ENCODE data around the gene MMP12.

The MMP12 gene

DNA sequence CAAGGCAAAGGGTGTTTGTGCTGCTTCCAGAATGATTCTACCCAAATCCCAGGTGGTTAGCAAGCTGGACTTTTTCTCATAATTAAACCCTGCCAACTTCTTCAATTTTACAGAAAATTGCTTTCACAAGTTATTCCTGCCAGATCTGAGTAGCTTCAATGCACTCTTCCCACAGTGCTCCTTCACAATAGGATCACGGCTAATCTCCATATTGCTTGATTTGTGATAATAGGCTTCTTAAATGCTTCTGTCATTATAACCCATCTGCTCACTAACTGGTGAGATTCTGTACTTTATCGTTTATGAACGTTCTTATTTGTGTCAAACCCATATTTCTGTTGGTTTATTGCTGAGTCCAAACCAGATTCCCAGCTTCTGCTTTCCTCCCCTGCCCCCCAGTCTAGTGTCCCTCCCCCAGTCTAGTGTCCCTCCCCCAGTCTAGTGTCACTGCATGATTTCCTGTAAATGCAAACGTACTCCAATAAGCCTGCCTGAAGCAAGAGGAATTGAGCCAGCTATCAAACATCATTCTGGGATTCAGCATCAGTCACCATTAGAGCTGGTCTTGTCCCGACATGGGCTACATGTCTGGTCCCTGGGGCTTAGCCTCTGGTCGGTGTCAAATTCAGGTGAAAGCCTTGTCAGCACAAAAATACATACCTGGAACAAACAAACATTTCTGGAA, 45.3 kb downstream of the MMP12 start:
- DNase-seq (ENCODE audit: insufficient read length, low spot score): no peak
- TF ChIP-seq SPI1 (IDR thresholded peaks at IDR 0.05; ENCODE audit: low read depth, low read length): no peak
- TF ChIP-seq POLR2A (IDR thresholded peaks at IDR 0.05; ENCODE audit: low read depth, low read length): no peak
- no peak for TF ChIP-seq POLR2AphosphoS5 (IDR thresholded peaks at IDR 0.05; ENCODE audit: low read depth, low read length)
- no peak for FAIRE-seq

DNA sequence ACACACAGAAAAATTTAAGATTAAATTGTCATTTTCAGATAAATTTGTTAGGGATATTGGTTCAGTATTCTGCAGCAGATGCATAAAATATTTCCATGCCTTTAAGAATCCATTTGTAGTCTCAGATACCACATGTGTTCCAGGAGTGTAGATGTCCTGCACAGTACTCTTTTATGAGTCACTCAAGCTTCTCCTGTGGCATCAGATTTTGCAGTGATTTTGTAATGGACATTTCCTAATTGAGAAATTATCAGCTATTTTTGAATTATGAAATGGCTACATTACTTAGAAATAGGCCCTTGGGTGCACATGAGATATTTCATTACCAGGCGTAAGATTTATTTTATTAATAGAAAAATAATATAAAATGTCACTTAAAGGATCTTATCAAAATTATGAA, 50.2 kb downstream of the MMP12 start:
- FAIRE-seq (no peak), DNase-seq (ENCODE audit: insufficient read length, low spot score) (no peak)
- TF ChIP-seq PAX5 (IDR thresholded peaks at IDR 0.05; ENCODE audit: insufficient read depth, low read length, severe bottlenecking) (no peak), TAF1 (IDR thresholded peaks at IDR 0.05; ENCODE audit: low read depth, low read length) (no peak)

GRCh38 chr11:102819491-102819890, 55.3 kb downstream of the MMP12 start:
- FAIRE-seq (no peak), DNase-seq (ENCODE audit: insufficient read length, low spot score) (no peak)
- TF ChIP-seq TAF1 (IDR thresholded peaks at IDR 0.05; ENCODE audit: low read depth, low read length): no peak
- no peak for TF ChIP-seq SPI1 (IDR thresholded peaks at IDR 0.05; ENCODE audit: low read depth, low read length)
- TF ChIP-seq POLR2A (IDR thresholded peaks at IDR 0.05; ENCODE audit: low read depth, low read length): no peak
- no peak for TF ChIP-seq POU2F2 (IDR thresholded peaks at IDR 0.05; ENCODE audit: low read depth, low read length)
- no peak for TF ChIP-seq PAX5 (IDR thresholded peaks at IDR 0.05; ENCODE audit: insufficient read depth, low read length, severe bottlenecking)
- TF ChIP-seq POLR2AphosphoS5 (IDR thresholded peaks at IDR 0.05; ENCODE audit: low read depth, low read length): no peak

DNA sequence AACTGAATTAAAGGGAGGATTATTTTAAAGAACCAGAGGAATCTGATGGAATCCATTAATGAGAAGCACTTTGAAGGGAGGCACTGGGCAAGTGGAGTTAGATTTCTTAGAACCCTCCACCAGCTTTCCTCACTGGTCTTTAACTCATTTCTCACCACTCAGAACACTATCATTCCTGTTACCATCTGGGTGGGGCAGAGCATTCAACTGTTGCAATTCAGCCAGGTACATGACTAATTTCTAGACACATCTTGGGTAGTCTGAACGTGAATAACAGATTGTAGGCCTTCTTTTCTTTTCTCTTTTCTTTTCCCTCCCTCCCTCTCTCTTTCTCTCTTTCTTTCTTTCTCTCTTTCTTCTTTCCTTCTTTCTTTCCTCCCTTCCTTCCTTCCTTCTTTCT, 61.3 kb downstream of the MMP12 start:
- FAIRE-seq (no peak), DNase-seq (ENCODE audit: insufficient read length, low spot score) (no peak)
- TF ChIP-seq SPI1 (IDR thresholded peaks at IDR 0.05; ENCODE audit: low read depth, low read length) (no peak), TAF1 (IDR thresholded peaks at IDR 0.05; ENCODE audit: low read depth, low read length) (no peak), PAX5 (IDR thresholded peaks at IDR 0.05; ENCODE audit: insufficient read depth, low read length, severe bottlenecking) (no peak), POU2F2 (IDR thresholded peaks at IDR 0.05; ENCODE audit: low read depth, low read length) (no peak), POLR2A (IDR thresholded peaks at IDR 0.05; ENCODE audit: low read depth, low read length) (no peak), POLR2AphosphoS5 (IDR thresholded peaks at IDR 0.05; ENCODE audit: low read depth, low read length) (no peak)
